Calu3 (cell line): ENCODE data around the gene SLC44A5. TPM values are rescaled to one million over a fixed set of nuclear protein-coding genes. Genes with fewer than 3 reads are reported as not detected.

Source experiments
- BruUV-seq: library from RNA; stranded (reverse); fragments of 400-500 nt; replicated peaks from 2 replicates; lab custom pipeline; 2021; lab: Mats Ljungman, UMichigan
- CTCF ChIA-PET: fragments of 300-600 bp; sonication (Branson Sonifier 250); formaldehyde crosslinking; loops from one replicate; lab custom pipeline; 2022; ENCODE audit warnings: antibody characterized with exemption; lab: Charles Lee
- DNase-seq: peaks from one replicate; pipeline ENCODE4 v3.0.0; 2022
- H3K27ac Mint-ChIP-seq: one replicate; pipeline ENCODE4 v1.8.0; 2022; ENCODE audit warnings: mixed read lengths; ENCODE audit not compliant: unreplicated experiment
- H3K27me3 Mint-ChIP-seq: one replicate; pipeline ENCODE4 v1.8.0; 2022; ENCODE audit warnings: mixed read lengths; ENCODE audit not compliant: unreplicated experiment
- H3K36me3 Mint-ChIP-seq: one replicate; pipeline ENCODE4 v1.8.0; 2022; ENCODE audit warnings: mild to moderate bottlenecking, moderate library complexity, mixed read lengths; ENCODE audit not compliant: insufficient read depth, unreplicated experiment
- H3K4me1 Mint-ChIP-seq: one replicate; pipeline ENCODE4 v1.8.0; 2022; ENCODE audit warnings: mild to moderate bottlenecking, low read depth, mixed read lengths; ENCODE audit not compliant: unreplicated experiment
- H3K4me3 Mint-ChIP-seq: one replicate; pipeline ENCODE4 v1.8.0; 2022; ENCODE audit warnings: mild to moderate bottlenecking, low read depth, moderate library complexity, mixed read lengths; ENCODE audit not compliant: unreplicated experiment
- H3K9me3 Mint-ChIP-seq: one replicate; pipeline ENCODE4 v1.8.0; 2022; ENCODE audit warnings: low read depth, mixed read lengths; ENCODE audit not compliant: unreplicated experiment
- CTCF ChIP-seq: fragments of 200-600 bp; IDR thresholded peaks from one replicate; pipeline ENCODE4 v1.8.0; 2022; ENCODE audit warnings: antibody characterized with exemption; ENCODE audit not compliant: unreplicated experiment
- intact Hi-C: fragments of 100-400 bp; cut with micrococcal nuclease; formaldehyde crosslinking; loops from one replicate; pipeline ENCODE4 v1.10.0; 2022; ENCODE audit not compliant: unreplicated experiment
- total RNA-seq: library from RNA; stranded (reverse); gene quantifications from 2 replicates; pipeline ENCODE4 v1.2.3, GENCODE V29; 2022

SLC44A5 gene
- total RNA-seq, 1 experiment from 2014 or later: 5.8 TPM

- intact Hi-C loops: no loop called here
- Mint-ChIP-seq H3K36me3 (no peaks in the 10 kb centered on the region), H3K27me3 (no peaks in the 10 kb centered on the region), H3K9me3 (no peaks in the 10 kb centered on the region), H3K4me3 (no peak overlapping the region), H3K27ac (no peak overlapping the region), H3K4me1 (no peaks in the 10 kb centered on the region)
- TF ChIP-seq CTCF: no peak
- CTCF ChIA-PET: interaction anchor here (0.8 kb wide), 1 partner anchor 11 kb away, joined by 3 read pairs; no protein-coding TSS in a partner anchor
- no peak for DNase-seq
- BruUV-seq: no TSS peak
These were observed 22.0 kb downstream of the SLC44A5 start for GRCh38 chr1:75588779-75589475.

- Mint-ChIP-seq H3K27ac (no peak overlapping the region), H3K4me3 (no peak overlapping the region), H3K4me1 (peaks cover 9% of the 10 kb centered on the region), H3K27me3 (no peaks in the 10 kb centered on the region), H3K9me3 (no peaks in the 10 kb centered on the region), H3K36me3 (no peaks in the 10 kb centered on the region)
- intact Hi-C loops: no loop called here
- BruUV-seq: no TSS peak
- CTCF ChIA-PET: no interaction called here
- no peak for DNase-seq
- no peak for TF ChIP-seq CTCF
These were observed 23.2 kb downstream of the SLC44A5 start for GRCh38 chr1:75587692-75588091.

- Mint-ChIP-seq H3K4me1 (peaks cover 9% of the 10 kb centered on the region), H3K9me3 (no peaks in the 10 kb centered on the region), H3K27me3 (no peaks in the 10 kb centered on the region), H3K4me3 (no peak overlapping the region), H3K27ac (no peak overlapping the region), H3K36me3 (no peaks in the 10 kb centered on the region)
- DNase-seq: no peak
- CTCF ChIA-PET: interaction anchor here (2.0 kb wide), 1 partner anchor 31 kb away, joined by 6 read pairs; no protein-coding TSS in a partner anchor
- TF ChIP-seq CTCF: no peak
- intact Hi-C loops: no loop called here
- no TSS peak for BruUV-seq
These were observed 27.6 kb downstream of the SLC44A5 start for GRCh38 chr1:75583282-75583681.

GRCh38 chr1:75582725-75583261 is 28.1 kb downstream of the SLC44A5 start:
- Mint-ChIP-seq H3K27me3 (no peaks in the 10 kb centered on the region), H3K9me3 (no peaks in the 10 kb centered on the region), H3K36me3 (no peaks in the 10 kb centered on the region), H3K4me3 (no peak overlapping the region), H3K4me1 (peaks cover 9% of the 10 kb centered on the region), H3K27ac (no peak overlapping the region)
- intact Hi-C loops: no loop called here
- no peak for TF ChIP-seq CTCF
- DNase-seq: no peak
- CTCF ChIA-PET: interaction anchor here (2.0 kb wide), 1 partner anchor 32 kb away, joined by 6 read pairs; no protein-coding TSS in a partner anchor
- no TSS peak for BruUV-seq
